Uterus (tissue), 2 donors: Measurements from ENCODE around the gene EVI5L.
"Not testable (repeated sequence)": the region's sequence is repeated elsewhere in the genome, so short reads cannot be mapped to it uniquely, and the experiment has no call there.

Experiments used
- CTCF ChIP-seq, 4 experiments: fragments of 200-600 bp in 2 of 4; fragments of 450-650 bp in 2 of 4; sonication (generic) in 2 of 4; IDR thresholded peaks; one replicate each; pipeline ENCODE4 v1.5.1; 2016 to 2019; ENCODE audit warnings: antibody characterized with exemption in 4 of 4, mild to moderate bottlenecking in 2 of 4, moderate library complexity in 1 of 4
- POLR2A ChIP-seq, 2 donors: fragments of 450-650 bp; IDR thresholded peaks; one replicate each; pipeline ENCODE4 v1.6.1; 2016; ENCODE audit warnings: antibody characterized with exemption in 2 of 2, mild to moderate bottlenecking in 1 of 2, moderate library complexity in 1 of 2

GRCh38 chr19:7816040-7816439 is 14.0 kb upstream of the EVI5L start:
- TF ChIP-seq POLR2A, CTCF (IDR thresholded peaks at IDR 0.05): not testable (repeated sequence)
